Activated B cell treated with CpG ODN at 0.5 μM for 24 hours (primary cell): ENCODE data around the gene AKT1S1. TPM values are rescaled to one million over a fixed set of nuclear protein-coding genes. Genes with fewer than 3 reads are reported as not detected.

ENCODE experiments used
- ATAC-seq: fragments of 200-7000 bp; cut with Tn5 transposase; one replicate; pipeline ENCODE4 v1.10.0; 2021; ENCODE audit warnings: low read depth, mild to moderate bottlenecking, moderate library complexity
- CTCF ChIA-PET: fragments of 350-600 bp; sonication (Branson Sonifier 250); formaldehyde crosslinking; loops from one replicate; lab custom pipeline; 2021; ENCODE audit warnings: antibody characterized with exemption; lab: Charles Lee
- POLR2A ChIA-PET: fragments of 350-600 bp; sonication (Branson Sonifier 250); formaldehyde crosslinking; loops from one replicate; lab custom pipeline; 2021; ENCODE audit warnings: antibody characterized with exemption; lab: Charles Lee
- DNase-seq: peaks from one replicate; pipeline ENCODE4 v3.0.0; 2022
- H3K27ac Mint-ChIP-seq: one replicate; pipeline ENCODE4 v1.8.0; 2020; ENCODE audit warnings: mixed read lengths
- H3K27me3 Mint-ChIP-seq: one replicate; pipeline ENCODE4 v1.8.0; 2021; ENCODE audit warnings: mixed read lengths
- H3K36me3 Mint-ChIP-seq: one replicate; pipeline ENCODE4 v1.8.0; 2021; ENCODE audit warnings: low read depth, mixed read lengths
- H3K4me1 Mint-ChIP-seq: one replicate; pipeline ENCODE4 v1.8.0; 2021; ENCODE audit warnings: mixed read lengths
- H3K4me3 Mint-ChIP-seq: one replicate; pipeline ENCODE4 v1.8.0; 2020; ENCODE audit warnings: mild to moderate bottlenecking, mixed read lengths
- H3K9me3 Mint-ChIP-seq: one replicate; pipeline ENCODE4 v1.8.0; 2020; ENCODE audit warnings: mixed read lengths
- CTCF ChIP-seq: fragments of 200-600 bp; IDR thresholded peaks from one replicate; pipeline ENCODE4 v1.8.0; 2022; ENCODE audit warnings: antibody characterized with exemption, mild to moderate bottlenecking
- intact Hi-C: fragments of 100-400 bp; cut with micrococcal nuclease; formaldehyde crosslinking; loops from one replicate; pipeline ENCODE4 v1.15.1; 2024
- total RNA-seq: library from RNA; stranded (reverse); gene quantifications from 2 replicates; pipeline ENCODE4 v1.2.3, GENCODE V29; 2022

Gene AKT1S1
- total RNA-seq, 1 donor from 2014 or later, result 28.7 TPM

GRCh38 chr19:49875857-49876421, 1.2 kb downstream of the AKT1S1 start:
- DNase-seq, result peak; percentile 64
- Mint-ChIP-seq H3K36me3 (peaks cover 29% of the 10 kb centered on the region), H3K27ac (no peak overlapping the region), H3K4me1 (peaks cover 29% of the 10 kb centered on the region), H3K9me3 (no peaks in the 10 kb centered on the region), H3K27me3 (no peaks in the 10 kb centered on the region), H3K4me3 (no peak overlapping the region)
- no peak for TF ChIP-seq CTCF
- intact Hi-C loops, result loop anchor here (1.0 to 10.0 kb wide), 10 partner anchors 26 to 1237 kb away; partner anchors contain the start of genes ALDH16A1, C19orf73, GYS1 and JOSD2
- CTCF ChIA-PET, result interaction anchor here (1.0 to 1.7 kb wide), 3 partner anchors 17 to 63 kb away, joined by 3 to 4 read pairs (median 4); partner anchors contain the start of gene FUZ
- POLR2A ChIA-PET, result interaction anchor here (0.6 to 4.5 kb wide), 20 partner anchors 8 to 380 kb away, joined by 3 to 73 read pairs (median 14); partner anchors contain the start of genes AP2A1, ATF5, FUZ and IL4I1
- no peak for ATAC-seq

GRCh38 chr19:49875177-49875576, 2.0 kb downstream of the AKT1S1 start:
- Mint-ChIP-seq H3K4me3 (no peak overlapping the region), H3K27ac (no peak overlapping the region)
- CTCF ChIA-PET, result interaction anchor here (1.0 kb wide), 1 partner anchor 20 kb away, joined by 4 read pairs; no protein-coding TSS in a partner anchor

GRCh38 chr19:49874503-49875157, 2.5 kb downstream of the AKT1S1 start:
- H3K27me3 Mint-ChIP-seq, result no peaks in the 10 kb centered on the region
- intact Hi-C loops, result loop anchor here (5.0 to 10.0 kb wide), 4 partner anchors 282 to 880 kb away; partner anchors contain the start of genes ALDH16A1, C19orf73, GYS1 and LIN7B
- H3K4me1 Mint-ChIP-seq, result peaks cover 38% of the 10 kb centered on the region
- CTCF ChIA-PET, result no interaction called here
- DNase-seq, result no peak
- no peak for ATAC-seq
- H3K27ac Mint-ChIP-seq, result no peak overlapping the region
- H3K9me3 Mint-ChIP-seq, result no peaks in the 10 kb centered on the region
- no peak overlapping the region for H3K4me3 Mint-ChIP-seq
- POLR2A ChIA-PET, result interaction anchor here (1.2 to 4.5 kb wide), 3 partner anchors 24 to 55 kb away, joined by 3 to 73 read pairs (median 26); partner anchors contain the start of genes ATF5, NUP62 and PTOV1
- TF ChIP-seq CTCF, result no peak
- H3K36me3 Mint-ChIP-seq, result peaks cover 19% of the 10 kb centered on the region

More at GRCh38 chr19:49875177-49875576, 2.0 kb downstream of the AKT1S1 start:
- Mint-ChIP-seq H3K4me1 (peaks cover 36% of the 10 kb centered on the region), H3K9me3 (no peaks in the 10 kb centered on the region), H3K36me3 (peaks cover 22% of the 10 kb centered on the region), H3K27me3 (no peaks in the 10 kb centered on the region)
- no peak for DNase-seq
- no peak for TF ChIP-seq CTCF
- no peak for ATAC-seq
- intact Hi-C loops, result loop anchor here (5.0 to 10.0 kb wide), 4 partner anchors 283 to 880 kb away; partner anchors contain the start of genes ALDH16A1, C19orf73, GYS1 and LIN7B
- POLR2A ChIA-PET, result interaction anchor here (0.5 to 4.5 kb wide), 9 partner anchors 7 to 334 kb away, joined by 3 to 73 read pairs (median 17); partner anchors contain the start of genes AP2A1, ATF5, FUZ and IL4I1

GRCh38 chr19:49873834-49874233, 3.3 kb downstream of the AKT1S1 start:
- H3K4me3 Mint-ChIP-seq, result no peak overlapping the region
- intact Hi-C loops, result loop anchor here (10.0 kb wide), 2 partner anchors 759 to 879 kb away; partner anchors contain the start of genes C19orf73, GYS1, LIN7B and PPFIA3
- POLR2A ChIA-PET, result interaction anchor here (0.6 to 4.5 kb wide), 2 partner anchors 56 to 533 kb away, joined by 6 to 73 read pairs; partner anchors contain the start of genes ATF5 and NUP62

More at GRCh38 chr19:49873834-49874233, 3.3 kb downstream of the AKT1S1 start:
- CTCF ChIA-PET, result no interaction called here
- Mint-ChIP-seq H3K36me3 (peaks cover 12% of the 10 kb centered on the region), H3K27me3 (no peaks in the 10 kb centered on the region), H3K27ac (no peak overlapping the region), H3K9me3 (no peaks in the 10 kb centered on the region), H3K4me1 (peaks cover 33% of the 10 kb centered on the region)
- DNase-seq, result no peak
- TF ChIP-seq CTCF, result no peak
- ATAC-seq, result no peak
